Measurements from ENCODE around the gene BOD1L2.

Gene BOD1L2

GRCh38 chr18:57150081-57150480 is 3.2 kb downstream of the BOD1L2 start:
- no peak for DNase-seq (ENCODE audit: low read depth in 2 of 2)

DNA sequence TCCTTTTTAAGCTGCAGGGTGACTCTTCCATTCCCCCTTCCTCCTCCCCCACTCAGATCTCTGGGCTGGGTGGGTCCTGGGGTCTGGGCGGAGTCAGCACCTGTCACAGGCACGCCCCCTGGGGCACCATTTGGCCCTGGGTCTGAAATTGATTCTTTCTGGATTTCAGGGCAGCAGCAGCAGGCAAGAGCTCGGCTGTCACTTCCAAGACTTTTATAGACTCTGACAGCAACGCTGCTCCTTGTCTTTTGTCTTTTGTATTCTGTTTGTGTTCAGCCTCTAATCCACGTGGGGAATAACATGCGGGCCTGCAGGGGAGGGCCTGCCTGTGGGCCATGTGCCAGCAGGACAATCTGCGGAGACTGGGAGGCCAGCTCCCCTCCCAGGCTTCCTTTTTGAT is 3.9 kb downstream of the BOD1L2 start:
- DNase-seq (ENCODE audit: low read depth in 2 of 2), result no peak

GRCh38 chr18:57154191-57154830 is 7.4 kb downstream of the BOD1L2 start:
- DNase-seq (ENCODE audit: low read depth in 2 of 2), result no peak

DNA sequence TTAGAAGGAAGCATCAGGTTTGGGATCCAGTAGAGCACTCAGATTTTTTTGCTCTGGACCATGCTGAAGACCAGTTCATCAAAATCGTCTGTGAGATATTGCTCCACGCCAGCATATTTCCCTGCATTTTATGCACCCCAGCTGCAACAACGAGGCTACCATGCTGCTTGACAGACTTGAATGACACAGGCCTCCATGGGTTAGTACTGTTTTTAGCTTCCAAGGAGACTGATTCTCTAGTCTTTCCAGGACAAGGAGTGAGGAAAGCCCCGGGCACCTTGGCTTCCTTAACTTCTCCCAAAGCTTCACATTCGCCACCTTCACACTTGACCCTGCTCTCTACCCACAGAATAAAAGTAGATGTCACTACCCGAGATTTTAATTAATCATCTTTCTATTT is 17.5 kb downstream of the BOD1L2 start:
- no peak for DNase-seq (ENCODE audit: low read depth in 2 of 2)

GRCh38 chr18:57167617-57168308 is 20.9 kb downstream of the BOD1L2 start:
- DNase-seq (ENCODE audit: low read depth in 2 of 2), result no peak

GRCh38 chr18:57171026-57171425 is 24.1 kb downstream of the BOD1L2 start:
- no peak for DNase-seq (ENCODE audit: low read depth in 2 of 2)

- no peak for DNase-seq (ENCODE audit: low read depth in 2 of 2)
Observed at GRCh38 chr18:57175532-57175931, 28.6 kb downstream of the BOD1L2 start.

- no peak for DNase-seq (ENCODE audit: low read depth in 2 of 2)
Observed at GRCh38 chr18:57185434-57185833, 38.5 kb downstream of the BOD1L2 start.

DNA sequence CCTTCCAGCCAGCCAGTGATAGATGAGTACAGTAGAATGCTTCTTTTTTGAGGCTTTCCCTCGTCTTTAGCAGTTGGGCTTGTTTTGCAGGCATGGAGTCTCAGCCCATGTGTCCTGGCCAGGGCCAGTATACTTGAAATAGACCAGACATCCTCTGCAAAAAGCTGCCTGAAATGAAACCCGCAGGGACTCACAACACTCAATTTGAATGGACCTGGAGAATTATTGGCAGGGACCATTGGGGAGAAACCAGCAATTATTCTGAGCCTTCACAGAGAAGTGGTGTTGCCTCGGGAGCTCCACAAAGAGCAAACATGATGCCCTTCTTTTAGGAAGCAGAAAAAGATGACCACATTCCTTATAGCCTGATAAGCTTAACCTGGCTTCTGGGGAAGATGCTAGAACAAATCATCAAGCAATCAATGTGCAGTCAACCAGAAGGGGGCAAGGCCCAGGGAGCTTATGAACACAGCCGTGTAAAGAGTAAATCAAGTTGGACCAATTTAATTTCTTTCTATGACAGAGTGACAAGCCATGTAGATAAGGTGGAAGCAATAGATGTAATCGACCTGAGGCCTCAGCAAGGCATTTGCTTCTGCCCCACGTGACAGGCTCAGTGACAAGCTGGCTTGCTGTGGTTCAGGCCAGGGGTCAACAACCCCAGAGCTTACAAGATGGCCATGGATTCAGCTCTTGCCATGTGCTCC is 42.1 kb downstream of the BOD1L2 start:
- DNase-seq (ENCODE audit: low read depth in 2 of 2), result no peak

DNA sequence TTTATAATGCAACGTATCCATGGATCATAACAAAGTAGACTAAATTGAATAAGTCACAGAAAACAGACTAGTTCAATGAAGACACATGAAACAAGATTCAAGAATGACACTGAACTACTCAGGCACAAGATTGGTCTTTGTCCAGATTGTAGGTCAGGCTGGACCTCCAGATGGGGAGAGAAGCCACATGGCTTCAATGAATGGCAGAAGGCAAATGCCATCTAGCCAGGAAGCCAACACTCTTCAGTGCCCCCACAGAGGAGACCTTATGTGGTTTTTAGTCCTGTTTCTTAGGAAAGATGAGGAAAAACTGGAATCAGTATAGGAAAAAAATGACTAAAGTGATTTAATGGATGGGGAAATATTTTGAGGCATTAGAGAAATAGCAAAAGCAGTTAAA is 43.1 kb downstream of the BOD1L2 start:
- no peak for DNase-seq (ENCODE audit: low read depth in 2 of 2)

DNA sequence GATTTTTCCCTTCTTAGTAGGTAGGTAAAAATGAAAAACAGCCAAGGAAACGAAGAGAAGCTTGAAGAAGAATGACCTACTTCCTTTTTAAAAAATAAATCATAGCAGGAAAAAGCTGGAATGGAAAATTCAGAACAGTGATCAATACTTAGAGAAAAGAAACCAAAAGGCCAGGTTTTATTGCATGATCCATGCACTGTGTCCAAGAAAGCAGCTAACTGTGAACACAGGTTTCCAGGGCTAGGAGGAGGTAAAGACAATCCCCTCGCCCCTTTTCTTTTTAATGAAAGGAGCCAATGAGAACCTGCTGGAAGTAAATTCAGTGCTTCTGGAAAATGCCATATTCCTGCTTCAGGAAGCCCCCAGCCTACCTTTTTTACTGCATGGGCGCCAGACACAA is 47.2 kb downstream of the BOD1L2 start:
- no peak for DNase-seq (ENCODE audit: low read depth in 2 of 2)

GRCh38 chr18:57194622-57195021 is 47.7 kb downstream of the BOD1L2 start:
- no peak for DNase-seq (ENCODE audit: low read depth in 2 of 2)

DNA sequence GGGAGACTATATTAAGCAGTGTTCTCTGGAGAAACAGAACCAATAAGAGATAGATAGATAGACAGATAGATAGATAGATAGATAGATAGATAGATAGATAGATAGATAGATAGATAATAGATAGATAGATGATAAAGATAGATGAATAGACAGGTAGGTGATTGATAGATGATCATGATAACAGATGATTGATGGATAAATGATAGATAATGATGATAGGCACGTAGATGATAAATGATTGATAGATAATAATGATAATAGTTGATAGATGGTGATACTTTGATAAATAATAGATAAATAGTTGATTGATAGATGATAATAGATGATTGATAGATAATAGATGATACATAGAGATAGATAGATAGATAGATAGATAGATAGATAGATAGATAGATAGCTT is 48.5 kb downstream of the BOD1L2 start:
- DNase-seq (ENCODE audit: low read depth in 2 of 2), result no peak

DNA sequence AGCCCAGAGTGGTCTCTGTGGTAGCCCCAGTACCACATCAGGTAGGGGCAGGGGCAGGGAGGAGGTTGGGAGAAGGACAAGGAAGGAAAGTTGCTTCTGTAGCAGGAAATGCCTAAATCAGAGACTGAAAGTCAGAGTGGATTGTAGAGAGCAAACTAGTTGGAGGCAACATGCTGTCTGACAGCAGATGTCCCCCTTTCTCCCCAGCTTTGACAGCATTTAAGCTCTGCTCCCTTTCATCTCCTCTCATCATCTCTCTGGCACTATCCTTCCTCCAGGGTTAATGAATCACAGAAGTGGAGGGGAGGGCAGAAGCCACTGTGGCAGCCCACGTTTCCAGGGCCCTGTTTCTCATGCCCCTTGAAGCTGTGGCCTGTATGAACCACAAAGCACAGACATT is 50.4 kb downstream of the BOD1L2 start:
- DNase-seq (ENCODE audit: low read depth in 2 of 2), result no peak

DNA sequence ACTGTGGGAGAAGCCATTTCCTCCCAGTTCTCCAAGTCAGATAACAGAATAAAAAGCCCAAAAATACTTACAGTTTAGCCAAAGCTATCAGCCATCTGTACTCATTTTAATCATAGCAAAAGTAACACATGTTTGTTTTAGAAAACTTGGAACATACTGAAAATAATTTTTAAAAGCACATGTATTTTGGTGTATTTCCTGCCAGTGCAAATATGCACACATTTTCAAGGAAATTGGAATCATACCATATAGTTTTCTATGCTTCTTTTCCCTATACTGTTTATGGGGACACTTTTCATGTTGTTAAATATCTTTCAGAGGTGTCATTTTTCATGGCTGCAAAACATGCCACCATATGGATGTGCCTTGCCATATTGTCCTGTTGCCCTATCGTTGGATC is 51.2 kb downstream of the BOD1L2 start:
- no peak for DNase-seq (ENCODE audit: low read depth in 2 of 2)

All from stimulated activated CD8-positive, alpha-beta memory T cell treated with anti-CD3 and anti-CD28 coated beads, Interleukin-7, amount 100 ng/mL, for 4 hours (primary cell).